Stimulated activated naive B cell treated with anti-CD40 and anti-IgM and Interleukin-4, amounts not matched to agents 10 μg/mL and 1 μg/mL and 100 μg/mL, for 72 hours (primary cell): ENCODE data around the gene EEF1AKMT1.
"Not testable (repeated sequence)": the region's sequence is repeated elsewhere in the genome, so short reads cannot be mapped to it uniquely, and the experiment has no call there.

Experiments
- ATAC-seq, 2 donors: fragments of 150-1000 bp; cut with Tn5 transposase; replicated peaks; 2 replicates each; pipeline ENCODE4 v1.10.0; 2021; ENCODE audit warnings: moderate library complexity in 1 of 2
- DNase-seq: peaks from one replicate; pipeline ENCODE4 v3.0.0; 2021
- H3K27ac Mint-ChIP-seq: one replicate; pipeline ENCODE4 v1.8.0; 2022; ENCODE audit warnings: mild to moderate bottlenecking, mixed read lengths
- H3K27me3 Mint-ChIP-seq, 2 donors: one replicate each; pipeline ENCODE4 v1.8.0; 2022; ENCODE audit warnings: mixed read lengths in 2 of 2
- H3K36me3 Mint-ChIP-seq, 2 donors: one replicate each; pipeline ENCODE4 v1.8.0; 2022; ENCODE audit warnings: mixed read lengths in 2 of 2, mild to moderate bottlenecking in 1 of 2
- H3K4me1 Mint-ChIP-seq, 2 donors: one replicate each; pipeline ENCODE4 v1.8.0; 2022; ENCODE audit warnings: mixed read lengths in 2 of 2, mild to moderate bottlenecking in 1 of 2
- H3K4me3 Mint-ChIP-seq, 2 donors: one replicate each; pipeline ENCODE4 v1.8.0; 2022; ENCODE audit warnings: mild to moderate bottlenecking in 2 of 2, mixed read lengths in 2 of 2, moderate library complexity in 1 of 2
- H3K9me3 Mint-ChIP-seq, 2 donors: one replicate each; pipeline ENCODE4 v1.8.0; 2022; ENCODE audit warnings: mixed read lengths in 2 of 2, mild to moderate bottlenecking in 1 of 2

The EEF1AKMT1 gene

DNA sequence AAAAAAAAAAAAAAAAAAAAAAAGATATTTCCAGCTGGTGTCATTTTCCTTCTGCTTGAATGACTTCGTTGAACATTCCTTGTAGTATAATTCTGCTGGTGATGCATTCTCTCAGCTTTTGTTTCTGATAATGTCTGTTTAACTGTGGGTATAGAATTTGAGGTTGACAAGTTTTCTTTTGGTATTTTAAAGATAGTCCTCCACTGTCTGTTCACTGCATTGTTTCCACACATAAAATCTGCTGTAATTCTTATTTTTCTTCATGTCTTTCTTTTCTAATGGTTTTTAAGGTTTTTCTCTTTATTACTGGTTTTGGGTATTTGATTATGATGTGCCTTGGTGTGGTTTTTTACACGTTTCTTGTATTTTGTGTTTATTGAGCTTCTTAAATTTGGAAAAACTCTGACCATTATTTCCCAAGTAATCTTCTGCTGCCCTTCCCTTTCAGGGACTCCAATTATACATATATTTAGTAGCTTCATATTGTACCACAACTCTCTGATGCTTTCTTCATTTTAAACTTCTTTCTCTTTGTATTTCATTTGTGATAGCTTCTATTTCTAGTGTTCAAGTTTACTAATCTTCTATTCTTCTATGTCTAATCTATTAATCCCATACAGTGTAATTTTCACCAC is 6.3 kb downstream of the EEF1AKMT1 start:
- H3K27me3 Mint-ChIP-seq, result no peaks in the 10 kb centered on the region
- H3K36me3 Mint-ChIP-seq, result peaks cover 37 to 43% of the 10 kb centered on the region in 2 donors
- H3K27ac Mint-ChIP-seq, result no peak overlapping the region
- no peak overlapping the region for H3K4me3 Mint-ChIP-seq
- ATAC-seq (no peak), DNase-seq (no peak)
- peaks cover 5 to 14% of the 10 kb centered on the region in 2 donors for H3K4me1 Mint-ChIP-seq
- peaks cover 13 to 14% of the 10 kb centered on the region in 2 donors for H3K9me3 Mint-ChIP-seq

DNA sequence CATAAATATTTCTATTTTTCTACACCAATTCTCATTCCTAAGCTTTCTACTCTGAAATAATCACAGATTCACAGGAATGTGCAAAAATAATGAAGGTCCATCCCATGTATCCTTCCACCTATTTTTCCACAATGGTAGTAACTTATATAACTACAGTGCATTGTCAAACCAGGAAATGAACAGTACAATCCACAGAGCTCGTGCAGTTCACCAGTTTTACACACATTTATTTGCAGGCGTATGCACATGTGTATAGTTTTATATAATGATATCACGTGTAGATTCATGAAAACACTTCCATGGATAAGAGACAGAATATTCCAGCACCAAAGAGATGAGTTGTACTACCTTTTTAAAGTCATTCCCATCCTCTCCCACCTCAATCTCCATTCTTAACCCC is 12.9 kb downstream of the EEF1AKMT1 start:
- no peak for ATAC-seq
- peaks cover 18 to 32% of the 10 kb centered on the region in 2 donors for H3K36me3 Mint-ChIP-seq

DNA sequence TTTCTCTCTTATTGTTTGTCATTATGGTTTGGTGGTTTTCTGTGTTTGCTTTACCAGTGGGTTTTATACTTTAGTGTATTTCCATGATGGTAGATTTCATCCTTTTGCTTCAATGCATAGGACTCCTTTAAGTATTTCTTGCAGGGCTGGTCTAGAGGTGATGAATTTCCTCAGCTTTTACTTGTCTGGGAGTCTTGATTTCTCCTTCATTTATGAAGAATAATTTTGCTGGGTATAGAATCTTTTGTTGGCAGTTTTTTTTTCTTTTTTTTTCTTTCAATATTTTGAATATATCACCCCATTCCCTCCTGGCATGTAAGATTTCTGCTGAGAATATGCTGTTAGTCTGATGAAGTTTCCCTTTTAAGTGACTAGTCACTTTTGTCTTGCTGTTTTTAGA is 19.8 kb downstream of the EEF1AKMT1 start:
- Mint-ChIP-seq H3K27me3 (no peaks in the 10 kb centered on the region), H3K27ac (no peak overlapping the region), H3K36me3 (peaks cover 53 to 77% of the 10 kb centered on the region in 2 donors), H3K4me1 (no peaks in the 10 kb centered on the region), H3K9me3 (peaks cover 40 to 53% of the 10 kb centered on the region in 2 donors), H3K4me3 (no peak overlapping the region)
- DNase-seq, result no peak
- no peak for ATAC-seq

More for the DNA sequence above, 12.9 kb downstream of the EEF1AKMT1 start:
- DNase-seq, result no peak
- H3K4me3 Mint-ChIP-seq, result no peak overlapping the region
- no peak overlapping the region for H3K27ac Mint-ChIP-seq
- peaks cover 9 to 15% of the 10 kb centered on the region in 2 donors for H3K9me3 Mint-ChIP-seq
- no peaks in the 10 kb centered on the region for H3K27me3 Mint-ChIP-seq
- no peaks in the 10 kb centered on the region for H3K4me1 Mint-ChIP-seq

DNA sequence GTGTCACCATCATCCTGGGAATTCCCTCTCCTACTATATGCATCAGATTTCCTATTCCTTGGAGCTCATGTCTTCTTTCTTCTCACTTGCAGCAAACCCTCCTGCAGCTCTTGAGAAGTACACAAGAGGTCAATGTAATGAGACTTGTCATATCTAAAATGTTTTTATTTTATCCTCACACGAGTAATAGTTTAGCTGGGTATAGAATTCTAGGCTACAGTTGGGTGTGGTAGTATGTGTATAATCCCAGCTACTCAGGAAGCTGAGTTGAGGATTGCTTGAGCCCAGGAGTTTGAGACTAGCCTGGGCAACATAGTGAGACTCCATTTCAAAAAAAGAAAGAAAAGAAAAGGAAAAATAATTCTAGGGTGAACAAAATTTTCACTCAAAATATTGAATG is 24.4 kb downstream of the EEF1AKMT1 start:
- H3K27me3 Mint-ChIP-seq, result no peaks in the 10 kb centered on the region
- peaks cover 35 to 43% of the 10 kb centered on the region in 2 donors for H3K9me3 Mint-ChIP-seq
- H3K36me3 Mint-ChIP-seq, result peaks cover 36 to 67% of the 10 kb centered on the region in 2 donors
- H3K27ac Mint-ChIP-seq, result no peak overlapping the region
- H3K4me3 Mint-ChIP-seq, result no peak overlapping the region
- no peak for ATAC-seq
- DNase-seq, result no peak
- H3K4me1 Mint-ChIP-seq, result no peaks in the 10 kb centered on the region

DNA sequence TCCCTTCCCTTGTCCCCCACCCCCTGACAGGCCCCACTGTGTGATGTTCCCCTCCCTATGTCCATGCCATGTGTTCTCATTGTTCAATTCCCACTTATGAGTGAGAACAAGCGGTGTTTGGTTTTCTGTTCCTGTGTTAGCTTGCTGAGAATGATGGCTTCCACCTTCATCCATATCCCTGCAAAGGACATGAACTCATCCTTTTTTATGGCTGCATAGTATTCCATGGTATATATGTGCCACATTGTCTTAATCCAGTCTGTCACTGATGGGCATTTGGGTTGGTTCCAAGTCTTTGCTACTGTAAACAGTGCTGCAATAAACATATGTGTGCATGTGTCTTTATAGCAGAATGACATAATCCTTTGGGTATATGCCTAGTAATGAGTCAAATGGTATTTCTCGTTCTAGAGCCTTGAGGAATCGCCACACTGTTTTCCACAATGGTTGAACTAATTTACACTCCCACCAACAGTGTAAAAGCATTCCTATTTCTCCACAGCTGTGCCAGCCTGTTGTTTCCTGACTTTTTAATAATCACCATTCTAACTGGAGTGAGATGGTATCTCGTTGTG is 29.8 kb downstream of the EEF1AKMT1 start:
- not testable (repeated sequence) for H3K27me3 Mint-ChIP-seq, H3K4me3 Mint-ChIP-seq, H3K4me1 Mint-ChIP-seq, ATAC-seq, DNase-seq, H3K27ac Mint-ChIP-seq
- H3K9me3 Mint-ChIP-seq, result peaks cover 3 to 15% of the 10 kb centered on the region in 2 donors
- H3K36me3 Mint-ChIP-seq, result peaks cover 22 to 37% of the 10 kb centered on the region in 2 donors

DNA sequence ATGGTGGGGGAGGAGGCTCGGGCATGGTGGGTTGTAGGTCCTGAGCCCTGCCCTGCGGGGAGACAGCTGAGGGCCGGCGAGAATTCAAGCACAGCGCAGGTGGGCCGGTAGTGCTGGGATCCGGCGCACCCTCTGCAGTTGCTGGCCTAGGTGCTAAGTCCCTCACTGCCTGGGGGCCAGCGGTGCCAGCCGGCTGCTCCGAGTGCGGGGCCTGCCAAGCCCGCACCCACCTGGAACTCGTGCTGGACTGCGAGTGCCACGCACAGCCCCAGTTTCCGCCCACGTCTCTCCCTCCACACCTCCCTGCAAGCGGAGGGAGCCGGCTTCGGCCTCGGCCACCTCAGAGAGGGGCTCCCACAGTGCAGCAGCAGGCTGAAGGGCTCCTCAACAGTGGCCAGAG is 33.7 kb downstream of the EEF1AKMT1 start:
- no peak for DNase-seq
- no peak for ATAC-seq
- H3K4me3 Mint-ChIP-seq, result no peak overlapping the region
- no peaks in the 10 kb centered on the region for H3K27me3 Mint-ChIP-seq
- H3K4me1 Mint-ChIP-seq, result no peaks in the 10 kb centered on the region
- H3K27ac Mint-ChIP-seq, result no peak overlapping the region
- H3K9me3 Mint-ChIP-seq, result peaks cover 0 to 12% of the 10 kb centered on the region in 2 donors
- H3K36me3 Mint-ChIP-seq, result peaks cover 17 to 22% of the 10 kb centered on the region in 2 donors

DNA sequence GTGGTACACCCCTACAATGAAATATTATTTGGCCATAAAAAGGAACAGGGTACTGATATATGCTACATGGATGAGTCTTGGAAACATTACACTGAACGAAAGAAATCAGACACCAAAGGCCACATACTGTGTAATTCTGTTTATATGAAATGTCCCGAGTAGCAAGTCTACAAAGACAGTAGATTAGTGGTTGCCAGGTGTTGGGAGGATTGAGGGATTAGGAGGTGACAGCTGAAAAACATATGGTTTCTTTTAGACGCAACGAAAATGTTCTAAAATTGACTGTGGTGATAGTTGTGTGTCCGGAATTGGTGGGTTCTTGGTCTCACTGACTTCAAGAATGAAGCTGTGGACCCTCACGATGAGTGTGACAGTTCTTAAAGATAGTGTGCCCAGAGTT is 35.1 kb downstream of the EEF1AKMT1 start:
- no peak for ATAC-seq
- no peaks in the 10 kb centered on the region for H3K4me1 Mint-ChIP-seq
- no peak for DNase-seq
- peaks cover 24 to 28% of the 10 kb centered on the region in 2 donors for H3K36me3 Mint-ChIP-seq
- peaks cover 0 to 6% of the 10 kb centered on the region in 2 donors for H3K9me3 Mint-ChIP-seq
- no peak overlapping the region for H3K27ac Mint-ChIP-seq
- H3K27me3 Mint-ChIP-seq, result no peaks in the 10 kb centered on the region
- no peak overlapping the region for H3K4me3 Mint-ChIP-seq

DNA sequence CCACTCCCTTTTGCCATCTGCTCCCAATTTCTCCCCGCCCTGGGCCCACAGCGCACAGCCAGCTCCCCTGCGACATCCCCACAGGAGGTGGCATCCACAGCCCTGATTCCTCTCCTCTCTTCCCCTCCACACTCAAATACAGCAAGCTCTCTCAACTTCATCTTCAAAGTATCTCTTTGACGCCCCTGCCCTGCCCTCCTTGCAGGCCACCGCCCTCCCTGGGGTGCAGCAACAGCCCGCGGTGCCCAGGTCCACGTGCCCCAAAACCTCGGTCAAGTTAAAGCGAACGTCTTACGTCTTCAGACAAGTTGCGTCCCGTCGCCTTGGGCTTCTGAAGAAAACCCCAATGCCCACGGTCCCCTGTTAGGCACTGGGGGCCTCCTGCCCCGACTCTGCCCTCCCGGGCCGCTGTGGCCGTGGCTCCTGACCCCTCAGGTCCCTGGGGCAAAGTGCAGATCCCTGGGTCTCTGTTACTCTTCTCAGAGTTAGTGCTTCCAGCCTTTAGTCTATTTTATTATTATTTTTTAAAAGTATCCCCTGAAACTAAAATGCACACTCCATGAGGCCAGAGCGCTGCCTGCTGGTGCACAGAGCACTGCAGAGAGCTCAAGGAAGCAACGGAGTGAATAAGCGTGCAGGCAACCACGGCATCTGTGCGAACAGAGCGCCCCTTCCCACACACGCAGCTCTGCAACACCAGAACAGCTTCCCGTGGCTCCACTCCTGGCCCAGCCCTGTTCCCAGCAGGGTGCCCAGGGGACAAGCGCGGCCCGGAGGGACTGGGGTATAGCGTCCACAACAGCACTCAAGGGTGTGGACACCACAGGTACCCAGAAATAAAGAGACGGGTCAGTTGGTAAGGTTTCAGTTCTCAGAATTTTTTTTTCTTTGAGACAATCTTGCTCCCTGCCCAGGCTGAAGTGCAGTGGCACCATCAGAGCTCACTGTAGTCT is 43.9 kb downstream of the EEF1AKMT1 start:
- DNase-seq (no peak), ATAC-seq (no peak)
- H3K36me3 Mint-ChIP-seq, result peaks cover 26 to 34% of the 10 kb centered on the region in 2 donors
- H3K27me3 Mint-ChIP-seq, result no peaks in the 10 kb centered on the region
- no peak overlapping the region for H3K4me3 Mint-ChIP-seq
- no peaks in the 10 kb centered on the region for H3K4me1 Mint-ChIP-seq
- no peaks in the 10 kb centered on the region for H3K9me3 Mint-ChIP-seq
- no peak overlapping the region for H3K27ac Mint-ChIP-seq

DNA sequence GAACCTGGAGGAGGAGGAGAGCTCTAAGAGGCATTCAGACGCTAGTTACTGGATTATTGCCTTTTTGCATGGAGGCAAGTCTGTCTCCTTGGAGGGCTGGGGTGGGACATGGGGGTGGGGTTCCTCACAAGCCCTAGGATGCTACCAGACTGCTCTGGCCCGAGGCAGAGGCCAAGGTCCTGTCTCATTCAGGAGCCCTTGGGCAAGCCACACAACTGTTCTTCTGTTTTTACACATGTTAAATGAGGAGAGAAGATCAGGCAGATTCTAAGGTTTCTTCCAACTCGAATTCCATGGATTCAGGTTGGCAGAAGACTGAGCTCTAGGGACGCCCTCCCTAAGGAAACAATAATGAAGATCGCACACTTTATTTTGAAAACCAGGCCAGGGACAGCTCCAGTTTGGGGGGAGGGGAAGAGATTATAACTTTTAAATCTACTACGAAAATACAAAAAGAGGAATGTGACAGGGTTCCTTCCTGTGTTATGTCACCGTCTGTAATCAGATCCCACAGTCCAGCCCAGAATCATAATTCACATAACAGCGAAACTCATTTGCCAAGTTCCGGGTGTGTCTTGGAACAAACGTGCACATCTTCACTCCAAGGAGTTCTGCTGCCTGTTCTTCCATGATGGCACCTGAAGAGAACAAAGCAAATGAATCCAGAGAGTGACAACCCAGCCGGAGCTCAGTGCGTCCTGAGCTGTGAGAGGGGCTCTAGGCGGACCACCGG is 45.0 kb downstream of the EEF1AKMT1 start:
- H3K27me3 Mint-ChIP-seq, result no peaks in the 10 kb centered on the region
- DNase-seq (no peak), ATAC-seq (no peak)
- H3K4me3 Mint-ChIP-seq, result no peak overlapping the region
- H3K36me3 Mint-ChIP-seq, result peaks cover 20 to 25% of the 10 kb centered on the region in 2 donors
- no peaks in the 10 kb centered on the region for H3K4me1 Mint-ChIP-seq
- H3K9me3 Mint-ChIP-seq, result no peaks in the 10 kb centered on the region
- H3K27ac Mint-ChIP-seq, result no peak overlapping the region

DNA sequence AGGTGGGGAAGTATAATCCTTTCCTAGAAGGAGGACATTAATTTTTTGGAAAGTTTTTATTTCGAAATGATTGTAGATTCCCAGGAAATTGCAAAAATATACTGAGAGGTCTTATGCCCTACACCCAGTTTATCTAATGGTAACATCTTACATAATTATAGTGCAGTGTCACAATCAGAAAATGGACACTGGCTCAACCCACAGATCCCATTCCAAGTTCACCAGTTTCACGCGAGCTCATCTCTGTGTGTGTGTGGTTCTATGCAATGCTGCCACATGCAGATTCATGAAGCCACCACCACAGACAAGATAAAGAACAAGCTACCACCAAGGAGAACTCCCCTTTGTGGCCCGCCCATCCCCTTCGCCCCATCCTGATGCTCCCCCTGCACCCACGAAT is 45.9 kb downstream of the EEF1AKMT1 start:
- peaks cover 20 to 25% of the 10 kb centered on the region in 2 donors for H3K36me3 Mint-ChIP-seq
- DNase-seq (no peak), ATAC-seq (no peak)
- no peaks in the 10 kb centered on the region for H3K27me3 Mint-ChIP-seq
- no peaks in the 10 kb centered on the region for H3K9me3 Mint-ChIP-seq
- H3K4me3 Mint-ChIP-seq, result no peak overlapping the region
- H3K27ac Mint-ChIP-seq, result no peak overlapping the region
- H3K4me1 Mint-ChIP-seq, result no peaks in the 10 kb centered on the region

DNA sequence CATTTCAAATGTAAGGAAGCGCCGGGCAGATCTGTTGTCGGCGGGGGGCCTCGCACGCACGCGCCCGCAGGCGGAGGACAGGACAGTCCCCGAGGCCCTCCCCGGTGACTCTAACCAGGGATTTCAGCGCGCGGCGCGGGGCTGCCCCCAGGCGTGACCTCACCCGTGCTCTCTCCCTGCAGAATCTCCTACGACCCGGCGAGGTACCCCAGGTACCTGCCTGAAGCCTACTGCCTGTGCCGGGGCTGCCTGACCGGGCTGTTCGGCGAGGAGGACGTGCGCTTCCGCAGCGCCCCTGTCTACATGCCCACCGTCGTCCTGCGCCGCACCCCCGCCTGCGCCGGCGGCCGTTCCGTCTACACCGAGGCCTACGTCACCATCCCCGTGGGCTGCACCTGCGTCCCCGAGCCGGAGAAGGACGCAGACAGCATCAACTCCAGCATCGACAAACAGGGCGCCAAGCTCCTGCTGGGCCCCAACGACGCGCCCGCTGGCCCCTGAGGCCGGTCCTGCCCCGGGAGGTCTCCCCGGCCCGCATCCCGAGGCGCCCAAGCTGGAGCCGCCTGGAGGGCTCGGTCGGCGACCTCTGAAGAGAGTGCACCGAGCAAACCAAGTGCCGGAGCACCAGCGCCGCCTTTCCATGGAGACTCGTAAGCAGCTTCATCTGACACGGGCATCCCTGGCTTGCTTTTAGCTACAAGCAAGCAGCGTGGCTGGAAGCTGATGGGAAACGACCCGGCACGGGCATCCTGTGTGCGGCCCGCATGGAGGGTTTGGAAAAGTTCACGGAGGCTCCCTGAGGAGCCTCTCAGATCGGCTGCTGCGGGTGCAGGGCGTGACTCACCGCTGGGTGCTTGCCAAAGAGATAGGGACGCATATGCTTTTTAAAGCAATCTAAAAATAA is 52.1 kb downstream of the EEF1AKMT1 start:
- Mint-ChIP-seq H3K4me1 (peaks cover 4 to 14% of the 10 kb centered on the region in 2 donors), H3K4me3 (peak overlapping the region; percentile 72 to 78), H3K27me3 (peaks cover 0 to 6% of the 10 kb centered on the region in 2 donors), H3K27ac (no peak overlapping the region), H3K36me3 (no peaks in the 10 kb centered on the region), H3K9me3 (no peaks in the 10 kb centered on the region)
- ATAC-seq (peak; percentile 52 to 65), DNase-seq (no peak)

DNA sequence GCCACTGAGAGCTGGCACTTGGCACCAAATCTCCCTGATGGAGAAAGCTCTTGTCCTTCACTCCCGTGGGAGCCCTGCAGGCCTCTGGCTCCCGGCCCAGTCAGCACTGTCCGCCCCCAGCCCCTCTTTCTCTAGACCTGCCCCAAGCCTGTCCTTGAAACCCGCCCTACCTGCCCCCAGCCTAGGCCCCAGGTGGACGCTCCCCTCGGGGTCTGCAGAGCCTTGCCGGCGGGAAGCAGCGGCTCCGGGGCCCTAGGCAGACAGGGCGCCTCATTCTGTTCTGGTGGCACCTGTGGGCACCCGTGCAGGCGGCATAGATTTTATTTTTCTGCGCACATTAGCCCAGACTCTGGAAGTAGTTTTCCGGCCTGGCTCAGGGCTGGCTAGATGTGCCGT is 52.7 kb downstream of the EEF1AKMT1 start:
- DNase-seq (no peak), ATAC-seq (no peak)
- no peak overlapping the region for H3K27ac Mint-ChIP-seq
- peaks cover 0 to 6% of the 10 kb centered on the region in 2 donors for H3K27me3 Mint-ChIP-seq
- no peaks in the 10 kb centered on the region for H3K9me3 Mint-ChIP-seq
- peaks cover 4 to 14% of the 10 kb centered on the region in 2 donors for H3K4me1 Mint-ChIP-seq
- H3K36me3 Mint-ChIP-seq, result no peaks in the 10 kb centered on the region
- peak overlapping the region in 1 of 2 donors; percentile 78 for H3K4me3 Mint-ChIP-seq

DNA sequence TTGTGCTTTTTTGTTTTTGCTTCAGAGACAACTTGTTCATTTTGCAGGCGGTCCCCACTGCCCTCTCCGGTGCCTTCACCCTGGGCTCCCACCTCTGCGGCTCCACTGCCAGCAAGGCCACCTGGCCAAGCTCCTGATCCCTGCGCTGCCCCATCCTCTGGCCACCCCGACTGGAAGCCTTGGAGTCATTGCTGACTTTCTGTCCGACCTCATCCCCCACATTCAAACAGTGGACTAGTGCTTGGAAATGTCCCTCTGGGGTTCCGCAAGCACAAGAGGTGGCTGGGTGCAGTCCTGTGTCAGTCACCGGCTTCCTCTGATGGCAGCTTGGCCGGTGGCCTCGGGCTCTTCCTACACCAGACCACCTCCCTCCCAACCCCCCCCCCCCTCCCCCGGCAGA is 53.3 kb downstream of the EEF1AKMT1 start:
- peaks cover 4 to 14% of the 10 kb centered on the region in 2 donors for H3K4me1 Mint-ChIP-seq
- DNase-seq (no peak), ATAC-seq (no peak)
- H3K4me3 Mint-ChIP-seq, result peak overlapping the region in 1 of 2 donors; percentile 52
- H3K27ac Mint-ChIP-seq, result no peak overlapping the region
- no peaks in the 10 kb centered on the region for H3K36me3 Mint-ChIP-seq
- H3K27me3 Mint-ChIP-seq, result peaks cover 0 to 6% of the 10 kb centered on the region in 2 donors
- no peaks in the 10 kb centered on the region for H3K9me3 Mint-ChIP-seq
